SK-N-MC (cell line): ENCODE measurements around the gene GNPTAB.

Experiments used
- EZH2 ChIP-seq: fragments of 200-600 bp; sonication (generic); IDR thresholded peaks from one replicate; pipeline ENCODE4 v1.6.1; 2017; ENCODE audit warnings: antibody characterized with exemption
- FOXP2 ChIP-seq: optimal IDR thresholded peaks from 2 replicates; pipeline ENCODE3; 2011; ENCODE audit warnings: mild to moderate bottlenecking, moderate library complexity; ENCODE audit not compliant: insufficient read depth; ENCODE audit errors: extremely low read length, control extremely low read depth
- POLR2AphosphoS5 ChIP-seq: IDR thresholded peaks from 2 replicates; pipeline ENCODE4 v1.6.1; 2012; ENCODE audit warnings: mild to moderate bottlenecking, low read depth, low read length, borderline replicate concordance

GRCh38 chr12:101713930-101714329 is 116.8 kb downstream of the GNPTAB start:
- TF ChIP-seq EZH2 (no peak), POLR2AphosphoS5 (no peak), FOXP2 (no peak)
